OCI-LY3 (cell line): ENCODE results near the gene TCERG1L.

ENCODE experiments used
- EZH2phosphoT487 ChIP-seq: fragments of 200-600 bp; shearing (Covaris generic); IDR thresholded peaks from 2 replicates; pipeline ENCODE4 v1.6.1; 2018; ENCODE audit warnings: antibody characterized with exemption, mixed run types, low read depth
- TF ChIP-seq, protein P1 (sequence below): fragments of 200-600, 300-600 bp; sonication (generic); IDR thresholded peaks from 2 replicates; pipeline ENCODE4 v1.5.1; 2014; ENCODE audit warnings: antibody characterized with exemption, low read length, low read depth

DNA sequence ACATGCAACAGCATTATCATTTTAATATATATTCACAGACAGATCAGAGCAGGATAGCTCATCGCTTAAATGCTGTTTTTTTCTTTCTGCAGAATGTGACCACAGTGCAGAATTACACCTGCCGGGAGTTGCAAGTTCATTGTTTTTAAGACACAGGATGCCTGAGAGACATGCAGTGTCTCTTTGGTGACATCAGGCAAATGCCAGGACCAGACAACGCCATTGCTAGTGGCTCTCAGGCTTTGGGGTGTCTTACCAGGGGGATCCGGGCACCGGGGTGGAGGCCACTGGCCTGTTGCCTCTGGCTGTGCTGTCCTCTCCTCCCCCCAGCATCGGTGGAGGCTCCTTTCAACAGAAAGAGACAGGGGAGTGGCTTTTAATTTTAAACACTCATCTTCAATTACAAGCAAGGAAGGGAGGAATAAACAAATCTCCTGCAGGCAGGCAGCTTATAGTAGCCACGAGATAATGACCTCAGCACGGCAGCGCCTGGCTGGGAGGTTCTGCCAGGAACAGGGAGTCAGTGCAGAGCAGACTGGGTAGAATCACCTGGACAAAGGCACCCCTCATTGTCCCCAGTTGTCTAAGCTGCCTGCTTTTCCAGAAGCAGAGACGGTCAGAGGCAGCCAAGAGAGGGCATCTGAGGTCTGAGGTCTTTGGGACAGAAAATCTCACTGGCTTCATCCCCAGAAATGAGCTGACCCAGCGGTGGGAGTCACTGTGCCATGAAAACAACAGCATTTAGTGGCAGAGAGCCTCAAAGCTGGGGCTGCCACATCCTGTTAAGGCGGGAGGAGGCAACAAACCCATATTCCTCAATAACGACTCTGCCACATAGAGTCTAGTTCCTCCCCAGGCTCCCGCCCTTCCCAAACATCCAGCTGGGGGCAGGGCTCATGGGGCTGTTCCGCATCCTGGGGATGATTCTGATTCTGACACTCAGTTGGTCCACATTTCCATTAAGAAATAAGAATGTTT, 148.4 kb downstream of the TCERG1L start:
- TF ChIP-seq, protein P1, sequence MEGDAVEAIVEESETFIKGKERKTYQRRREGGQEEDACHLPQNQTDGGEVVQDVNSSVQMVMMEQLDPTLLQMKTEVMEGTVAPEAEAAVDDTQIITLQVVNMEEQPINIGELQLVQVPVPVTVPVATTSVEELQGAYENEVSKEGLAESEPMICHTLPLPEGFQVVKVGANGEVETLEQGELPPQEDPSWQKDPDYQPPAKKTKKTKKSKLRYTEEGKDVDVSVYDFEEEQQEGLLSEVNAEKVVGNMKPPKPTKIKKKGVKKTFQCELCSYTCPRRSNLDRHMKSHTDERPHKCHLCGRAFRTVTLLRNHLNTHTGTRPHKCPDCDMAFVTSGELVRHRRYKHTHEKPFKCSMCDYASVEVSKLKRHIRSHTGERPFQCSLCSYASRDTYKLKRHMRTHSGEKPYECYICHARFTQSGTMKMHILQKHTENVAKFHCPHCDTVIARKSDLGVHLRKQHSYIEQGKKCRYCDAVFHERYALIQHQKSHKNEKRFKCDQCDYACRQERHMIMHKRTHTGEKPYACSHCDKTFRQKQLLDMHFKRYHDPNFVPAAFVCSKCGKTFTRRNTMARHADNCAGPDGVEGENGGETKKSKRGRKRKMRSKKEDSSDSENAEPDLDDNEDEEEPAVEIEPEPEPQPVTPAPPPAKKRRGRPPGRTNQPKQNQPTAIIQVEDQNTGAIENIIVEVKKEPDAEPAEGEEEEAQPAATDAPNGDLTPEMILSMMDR, result no peak
- TF ChIP-seq EZH2phosphoT487, result no peak
